ENCODE results near the gene MYO1E.

DNA sequence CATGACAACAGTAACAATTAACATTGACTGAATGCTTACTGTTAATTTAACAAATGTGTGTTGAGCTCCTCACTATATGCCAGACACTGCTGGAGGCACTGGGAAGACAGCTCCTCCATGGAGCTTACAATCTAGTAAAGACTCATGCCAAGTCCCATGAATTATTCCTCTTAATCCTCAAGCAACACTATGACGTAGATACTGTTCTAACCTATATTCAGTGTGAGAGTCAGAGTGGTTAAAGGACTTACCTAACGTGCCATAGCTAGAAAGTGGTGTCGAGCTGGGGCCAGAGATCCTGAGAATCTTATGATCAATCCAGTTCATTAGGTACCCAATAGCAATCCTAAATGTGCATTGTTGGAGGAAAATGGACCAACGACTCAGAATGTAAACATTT lies 43.6 kb downstream of the MYO1E start:
- TF ChIP-seq, protein P1, sequence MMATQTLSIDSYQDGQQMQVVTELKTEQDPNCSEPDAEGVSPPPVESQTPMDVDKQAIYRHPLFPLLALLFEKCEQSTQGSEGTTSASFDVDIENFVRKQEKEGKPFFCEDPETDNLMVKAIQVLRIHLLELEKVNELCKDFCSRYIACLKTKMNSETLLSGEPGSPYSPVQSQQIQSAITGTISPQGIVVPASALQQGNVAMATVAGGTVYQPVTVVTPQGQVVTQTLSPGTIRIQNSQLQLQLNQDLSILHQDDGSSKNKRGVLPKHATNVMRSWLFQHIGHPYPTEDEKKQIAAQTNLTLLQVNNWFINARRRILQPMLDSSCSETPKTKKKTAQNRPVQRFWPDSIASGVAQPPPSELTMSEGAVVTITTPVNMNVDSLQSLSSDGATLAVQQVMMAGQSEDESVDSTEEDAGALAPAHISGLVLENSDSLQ (IDR thresholded peaks at IDR 0.05): no peak
- TF ChIP-seq TARDBP (IDR thresholded peaks at IDR 0.05): no peak
- TF ChIP-seq NFRKB (IDR thresholded peaks at IDR 0.05): no peak
- no peak for TF ChIP-seq BHLHE40 (IDR thresholded peaks at IDR 0.05; ENCODE audit: borderline replicate concordance)
- no peak for TF ChIP-seq FOXM1 (IDR thresholded peaks at IDR 0.05; ENCODE audit: borderline replicate concordance)
- no peak for TF ChIP-seq SP1 (IDR thresholded peaks at IDR 0.05)
- no peak for TF ChIP-seq CTBP1 (IDR thresholded peaks at IDR 0.05; ENCODE audit: borderline replicate concordance)
- TF ChIP-seq SUZ12 (IDR thresholded peaks at IDR 0.05): no peak

All from HEK293T (cell line).